Measurements from ENCODE around the gene TENM4. TPM values are rescaled to one million over a fixed set of nuclear protein-coding genes. Genes with fewer than 3 reads are reported as not detected.

TENM4 gene
- polyA plus RNA-seq, 12 donors = 6.1 to 12.6 (median 7.8) TPM; not detected in 1

GRCh38 chr11:78788533-78788932 is 652.3 kb downstream of the TENM4 start:
- DNase-seq = no peak

DNA sequence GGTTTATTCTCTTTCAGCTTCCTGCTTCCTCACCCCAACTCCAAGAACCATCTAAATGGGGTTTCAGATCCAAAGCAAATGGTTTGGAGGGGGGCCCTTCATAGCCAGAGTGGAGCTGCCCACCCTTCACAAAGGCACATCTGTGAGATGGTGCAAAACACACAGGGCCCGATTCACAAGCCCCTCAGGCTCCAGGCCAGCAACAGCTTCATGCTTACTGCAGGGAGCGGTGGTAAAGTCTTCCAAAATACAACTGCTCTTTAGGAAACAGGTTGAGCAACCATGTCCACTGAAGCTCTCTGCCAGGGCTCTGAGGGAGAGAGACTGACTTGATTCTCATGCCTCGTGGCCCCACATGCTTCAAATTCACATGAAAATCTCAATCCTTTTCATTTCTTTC is 653.1 kb downstream of the TENM4 start:
- DNase-seq = no peak

DNA sequence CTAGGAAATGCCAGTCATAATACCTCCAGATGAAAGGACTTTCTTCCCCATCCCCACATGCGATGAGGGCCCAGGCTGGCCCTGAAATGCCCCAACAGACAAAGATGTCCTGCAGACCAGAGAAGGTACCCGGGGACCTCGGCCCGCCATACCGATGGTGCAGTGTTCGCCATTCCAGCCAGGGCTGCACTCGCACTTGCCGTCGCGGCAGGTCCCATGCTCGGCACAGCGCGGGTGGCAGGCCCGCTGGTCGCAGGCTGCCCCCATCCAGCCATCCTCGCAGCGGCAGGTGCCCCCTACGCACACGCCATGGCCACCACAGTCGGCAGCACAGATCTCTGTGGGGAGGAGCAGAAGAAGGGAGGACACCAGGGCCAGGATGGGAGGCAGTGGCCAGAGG is 654.1 kb downstream of the TENM4 start:
- no peak for DNase-seq

DNA sequence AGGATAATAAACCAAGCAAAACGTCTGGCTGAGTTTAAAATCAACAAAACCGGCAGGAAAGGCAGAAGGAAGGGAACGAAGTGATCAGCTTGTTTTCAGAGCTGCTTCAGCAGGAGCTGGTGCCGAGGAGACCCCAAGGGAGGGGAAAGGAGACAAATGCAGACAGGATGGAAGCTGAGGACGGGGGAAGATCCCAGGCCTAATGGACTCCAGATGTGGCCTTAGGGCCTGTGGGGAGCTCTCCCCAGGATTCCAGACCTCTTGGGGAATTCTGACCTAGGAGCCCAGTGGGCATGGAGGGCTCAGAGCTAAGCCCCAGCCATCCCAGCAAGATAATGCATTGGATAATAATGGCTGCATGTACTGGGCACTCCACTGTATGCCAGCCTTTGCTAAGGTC is 654.7 kb downstream of the TENM4 start:
- DNase-seq = no peak

- DNase-seq = no peak
Measured at GRCh38 chr11:78784321-78785061, 656.3 kb downstream of the TENM4 start.

DNA sequence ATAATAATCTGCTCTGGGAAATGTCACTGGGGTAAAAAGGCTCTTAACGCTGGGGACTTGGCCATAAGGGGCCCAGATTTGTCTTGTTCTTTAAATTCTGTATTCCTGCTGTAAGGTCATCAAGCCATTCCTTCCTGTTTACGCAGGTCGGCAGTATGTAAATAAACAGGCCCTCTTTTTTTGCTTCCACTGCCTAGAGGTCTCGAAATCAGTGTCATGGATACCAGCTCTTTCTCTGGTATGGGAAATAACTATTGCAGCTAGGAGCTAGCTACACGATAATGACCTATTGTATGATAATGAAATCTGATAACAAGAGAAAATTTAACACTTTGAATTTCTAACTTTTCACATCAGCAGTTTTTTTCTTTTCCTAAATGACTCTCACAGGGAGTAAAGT is 657.0 kb downstream of the TENM4 start:
- DNase-seq = no peak

GRCh38 chr11:78783301-78783700 is 657.5 kb downstream of the TENM4 start:
- DNase-seq = no peak

DNA sequence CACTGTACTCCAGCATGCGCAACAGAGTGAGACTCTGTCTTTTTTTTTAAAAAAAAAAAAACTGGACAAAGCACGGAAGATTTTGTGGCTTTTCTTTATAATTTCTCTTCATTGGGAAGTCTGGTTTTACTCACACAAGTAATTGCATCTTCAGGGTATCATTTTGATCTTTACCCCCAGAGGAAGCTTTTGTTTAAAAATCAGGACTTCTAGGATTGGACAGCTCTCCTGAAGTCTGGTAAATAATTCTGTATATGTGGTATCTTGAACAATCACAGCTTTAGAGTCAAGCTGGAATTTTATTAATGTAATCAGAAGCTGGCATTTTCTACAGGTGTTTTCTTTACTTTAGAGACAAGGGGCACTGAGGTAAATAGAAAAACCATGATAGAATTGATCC is 658.1 kb downstream of the TENM4 start:
- DNase-seq = no peak

- DNase-seq = no peak
Measured at GRCh38 chr11:78780889-78781288, 659.9 kb downstream of the TENM4 start.

DNA sequence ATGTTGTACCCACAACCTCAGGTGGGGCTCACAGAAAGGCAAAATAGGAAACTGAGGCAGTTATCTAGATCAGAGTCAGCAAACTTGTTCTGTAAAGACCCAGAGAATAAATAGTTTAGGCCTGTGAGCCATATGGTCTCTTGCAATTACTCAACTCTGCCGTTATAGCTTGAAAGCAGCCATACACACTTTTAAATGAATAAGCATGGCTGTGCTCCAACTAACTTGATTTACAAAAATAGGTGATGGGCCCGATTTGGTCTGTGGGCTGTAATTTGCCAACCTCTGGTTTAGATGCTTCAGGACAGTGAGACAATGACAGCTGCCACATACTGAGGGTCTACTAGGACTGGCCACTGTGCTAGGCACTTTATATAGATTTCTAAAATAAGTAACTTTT is 667.3 kb downstream of the TENM4 start:
- DNase-seq = no peak

DNA sequence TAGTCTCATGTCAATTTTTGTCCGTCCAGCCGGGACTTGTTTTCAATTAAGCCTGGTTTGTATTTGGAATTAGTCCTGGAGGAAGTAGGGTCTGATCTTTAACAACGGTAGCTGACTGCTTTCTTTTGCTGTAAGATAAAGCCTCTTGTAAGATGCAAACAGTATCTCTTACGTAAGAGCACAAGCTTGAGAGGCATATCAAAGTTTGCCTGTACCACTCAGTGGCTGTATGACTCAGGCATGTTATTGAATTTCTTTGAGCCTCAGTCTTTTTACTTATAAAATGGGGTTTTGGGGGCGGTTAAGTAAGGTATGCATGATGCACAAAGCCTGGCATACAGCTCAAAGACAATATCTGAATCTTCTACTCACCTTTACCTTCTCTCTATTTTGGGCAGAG is 667.8 kb downstream of the TENM4 start:
- DNase-seq = no peak

DNA sequence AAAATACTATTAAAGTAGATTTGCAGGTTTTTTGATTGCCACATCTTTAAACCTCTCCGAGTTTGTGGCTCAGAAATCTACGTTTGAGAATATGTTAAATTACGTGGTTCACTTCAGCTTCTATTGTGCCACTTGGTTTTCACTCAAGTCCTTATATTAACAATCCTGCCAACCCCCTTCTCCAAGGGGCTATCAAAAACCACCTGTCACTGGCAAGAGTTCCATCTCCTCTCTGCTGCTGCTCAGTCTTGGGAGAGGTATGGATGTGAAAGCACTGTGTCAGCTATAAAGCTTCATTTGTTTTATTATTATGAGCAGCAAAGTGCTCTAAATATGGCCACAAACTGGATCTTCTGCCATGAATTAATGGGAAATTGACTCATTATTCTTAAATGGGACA is 668.6 kb downstream of the TENM4 start:
- no peak for DNase-seq

DNA sequence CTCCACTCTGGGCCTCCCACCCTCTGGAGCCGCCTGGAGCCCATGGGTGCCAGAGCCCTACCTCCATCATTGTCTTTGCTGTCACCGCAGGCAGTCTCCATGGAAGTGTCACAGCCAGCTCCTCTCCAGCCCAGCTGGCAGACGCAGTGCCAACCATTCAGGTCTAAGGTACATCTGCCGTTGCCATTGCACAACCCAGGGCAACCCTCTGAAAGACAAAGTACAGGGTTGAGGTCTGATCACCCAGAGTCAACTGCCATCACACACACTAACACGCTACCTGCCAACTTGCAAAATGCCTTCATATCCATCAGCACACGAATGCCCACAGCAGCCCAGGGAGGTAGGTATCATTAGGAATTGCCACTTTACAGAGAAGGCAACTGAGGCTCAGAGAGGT is 669.9 kb downstream of the TENM4 start:
- DNase-seq = no peak

DNA sequence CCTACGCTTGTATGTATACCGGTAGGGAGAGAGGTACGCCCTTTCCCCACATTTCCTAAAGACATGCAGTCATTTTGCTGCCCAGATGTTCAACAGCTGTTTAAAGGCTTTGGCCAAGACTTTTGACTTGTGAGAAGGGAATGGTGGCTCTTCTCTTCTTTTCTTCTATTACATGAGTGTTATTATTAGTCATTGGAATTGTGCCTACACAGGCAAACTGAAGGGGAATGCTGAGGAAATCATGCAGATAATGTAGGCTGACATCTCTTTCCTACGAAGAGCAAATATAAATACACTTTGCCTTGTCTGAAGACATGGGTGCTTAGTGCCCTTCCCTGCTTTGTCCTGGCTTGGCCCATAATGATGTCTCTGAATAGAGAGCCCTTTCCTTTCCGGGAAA is 671.9 kb downstream of the TENM4 start:
- no peak for DNase-seq

- no peak for DNase-seq
Measured at GRCh38 chr11:78768345-78768744, 672.5 kb downstream of the TENM4 start.

DNA sequence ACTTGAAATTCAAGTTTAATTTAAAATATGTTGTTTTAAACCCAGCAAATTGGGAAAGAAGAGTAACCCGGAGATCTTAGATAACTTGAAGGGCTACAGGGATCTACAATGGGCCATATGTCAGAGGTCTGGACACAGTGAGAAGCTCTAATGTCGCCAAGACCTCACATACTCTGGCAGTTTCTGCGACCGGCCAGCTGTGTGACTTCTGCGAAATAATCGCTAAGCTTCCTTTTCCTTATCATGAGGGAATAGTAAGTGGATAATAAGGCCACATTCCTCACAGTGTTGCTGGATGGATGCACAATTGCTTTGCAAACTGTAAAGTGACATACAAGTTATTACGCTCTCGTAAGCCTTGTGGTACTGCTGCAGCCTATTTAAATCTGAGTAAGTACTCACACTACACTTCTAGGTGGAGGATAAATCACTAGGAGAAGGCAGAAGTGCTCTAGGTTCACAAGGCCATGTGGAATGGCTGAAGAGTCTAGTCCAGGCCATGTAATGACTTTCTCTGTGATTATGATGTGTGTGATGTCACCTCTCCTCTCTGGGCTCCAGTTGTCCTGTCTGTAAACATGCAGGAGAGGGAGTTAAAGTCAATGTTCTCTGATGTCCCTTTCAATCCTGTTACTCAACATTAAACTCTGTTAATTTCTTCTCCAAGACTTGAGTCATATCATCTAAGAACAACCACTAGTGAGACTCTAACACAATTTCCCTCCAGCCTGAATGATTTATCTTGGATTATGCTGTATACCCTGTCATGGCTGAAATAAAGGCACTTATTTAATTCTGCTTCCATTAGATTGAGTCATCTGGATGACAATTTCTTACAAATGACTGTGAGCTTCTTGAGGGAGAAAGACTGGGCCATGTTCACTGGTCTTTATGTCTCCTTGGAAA is 673.5 kb downstream of the TENM4 start:
- DNase-seq = no peak

- no peak for DNase-seq
Measured at GRCh38 chr11:78764946-78765345, 675.9 kb downstream of the TENM4 start.

GRCh38 chr11:78763664-78764063 is 677.2 kb downstream of the TENM4 start:
- DNase-seq = no peak

DNA sequence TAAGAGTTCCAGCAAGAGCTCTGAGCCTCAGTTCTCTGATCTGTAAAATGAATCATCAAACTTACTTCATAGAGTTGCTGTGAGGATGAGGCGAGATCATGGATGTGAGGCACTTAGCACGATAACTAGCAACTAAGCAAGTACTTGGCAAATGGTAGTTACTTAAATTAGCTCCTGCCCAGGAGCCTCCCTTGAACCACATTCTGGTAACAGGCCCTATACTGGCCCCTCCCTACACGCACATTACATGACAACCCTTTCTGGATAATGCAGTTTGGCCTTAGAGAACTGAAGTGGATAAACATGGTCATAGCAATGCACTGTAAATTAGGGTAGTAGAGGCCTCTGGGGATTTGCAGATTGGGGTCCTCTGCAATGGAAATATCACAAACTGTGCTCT is 678.7 kb downstream of the TENM4 start:
- DNase-seq = no peak

GRCh38 chr11:78759071-78759470 is 681.8 kb downstream of the TENM4 start:
- no peak for DNase-seq

GRCh38 chr11:78753297-78753696 is 687.5 kb downstream of the TENM4 start:
- DNase-seq = no peak

GRCh38 chr11:78752494-78752893 is 688.3 kb downstream of the TENM4 start:
- DNase-seq = no peak
